ENCODE measurements around the gene CORO2B.
"Not testable (repeated sequence)": the region's sequence is repeated elsewhere in the genome, so short reads cannot be mapped to it uniquely, and the experiment has no call there.

Gene CORO2B

GRCh38 chr15:68667800-68668625 is 89.2 kb downstream of the CORO2B start:
- no peak overlapping the region for H3K4me3 ChIP-seq (ENCODE audit: low read depth, low read length)

GRCh38 chr15:68668926-68669600 is 90.3 kb downstream of the CORO2B start:
- H3K4me3 ChIP-seq (ENCODE audit: low read depth, low read length) = no peak overlapping the region

- H3K4me3 ChIP-seq (ENCODE audit: low read depth, low read length) = no peak overlapping the region
Observed at GRCh38 chr15:68672251-68672650, 93.5 kb downstream of the CORO2B start.

- no peak overlapping the region for H3K4me3 ChIP-seq (ENCODE audit: low read depth, low read length)
Observed at GRCh38 chr15:68672781-68673205, 94.0 kb downstream of the CORO2B start.

- H3K4me3 ChIP-seq (ENCODE audit: low read depth, low read length) = no peak overlapping the region
Observed at GRCh38 chr15:68674975-68675374, 96.2 kb downstream of the CORO2B start.

- H3K4me3 ChIP-seq (ENCODE audit: low read depth, low read length) = no peak overlapping the region
Observed at GRCh38 chr15:68676011-68676605, 97.3 kb downstream of the CORO2B start.

GRCh38 chr15:68676926-68677325 is 98.1 kb downstream of the CORO2B start:
- H3K4me3 ChIP-seq (ENCODE audit: low read depth, low read length) = no peak overlapping the region

- no peak overlapping the region for H3K4me3 ChIP-seq (ENCODE audit: low read depth, low read length)
Observed at GRCh38 chr15:68677996-68678395, 99.2 kb downstream of the CORO2B start.

GRCh38 chr15:68678746-68679145 is 100.0 kb downstream of the CORO2B start:
- no peak overlapping the region for H3K4me3 ChIP-seq (ENCODE audit: low read depth, low read length)

GRCh38 chr15:68679161-68679560 is 100.4 kb downstream of the CORO2B start:
- no peak overlapping the region for H3K4me3 ChIP-seq (ENCODE audit: low read depth, low read length)

- H3K4me3 ChIP-seq (ENCODE audit: low read depth, low read length) = no peak overlapping the region
Observed at GRCh38 chr15:68679961-68680371, 101.2 kb downstream of the CORO2B start.

- not testable (repeated sequence) for H3K4me3 ChIP-seq (ENCODE audit: low read depth, low read length)
Observed at GRCh38 chr15:68680756-68681155, 102.0 kb downstream of the CORO2B start.

- H3K4me3 ChIP-seq (ENCODE audit: low read depth, low read length) = no peak overlapping the region
Observed at GRCh38 chr15:68681836-68682235, 103.0 kb downstream of the CORO2B start.

- H3K4me3 ChIP-seq (ENCODE audit: low read depth, low read length) = no peak overlapping the region
Observed at GRCh38 chr15:68682330-68682729, 103.5 kb downstream of the CORO2B start.

- no peak overlapping the region for H3K4me3 ChIP-seq (ENCODE audit: low read depth, low read length)
Observed at GRCh38 chr15:68683026-68683425, 104.2 kb downstream of the CORO2B start.

- H3K4me3 ChIP-seq (ENCODE audit: low read depth, low read length) = no peak overlapping the region
Observed at GRCh38 chr15:68683551-68683950, 104.8 kb downstream of the CORO2B start.

- no peak overlapping the region for H3K4me3 ChIP-seq (ENCODE audit: low read depth, low read length)
Observed at GRCh38 chr15:68684476-68684875, 105.7 kb downstream of the CORO2B start.

- no peak overlapping the region for H3K4me3 ChIP-seq (ENCODE audit: low read depth, low read length)
Observed at GRCh38 chr15:68687136-68687735, 108.4 kb downstream of the CORO2B start.

- H3K4me3 ChIP-seq (ENCODE audit: low read depth, low read length) = no peak overlapping the region
Observed at GRCh38 chr15:68691705-68692104, 112.9 kb downstream of the CORO2B start.

GRCh38 chr15:68693071-68693470 is 114.3 kb downstream of the CORO2B start:
- no peak overlapping the region for H3K4me3 ChIP-seq (ENCODE audit: low read depth, low read length)

- H3K4me3 ChIP-seq (ENCODE audit: low read depth, low read length) = no peak overlapping the region
Observed at GRCh38 chr15:68694111-68694510, 115.3 kb downstream of the CORO2B start.
